ENCODE data around the gene NCBP1.

NCBP1 gene

DNA sequence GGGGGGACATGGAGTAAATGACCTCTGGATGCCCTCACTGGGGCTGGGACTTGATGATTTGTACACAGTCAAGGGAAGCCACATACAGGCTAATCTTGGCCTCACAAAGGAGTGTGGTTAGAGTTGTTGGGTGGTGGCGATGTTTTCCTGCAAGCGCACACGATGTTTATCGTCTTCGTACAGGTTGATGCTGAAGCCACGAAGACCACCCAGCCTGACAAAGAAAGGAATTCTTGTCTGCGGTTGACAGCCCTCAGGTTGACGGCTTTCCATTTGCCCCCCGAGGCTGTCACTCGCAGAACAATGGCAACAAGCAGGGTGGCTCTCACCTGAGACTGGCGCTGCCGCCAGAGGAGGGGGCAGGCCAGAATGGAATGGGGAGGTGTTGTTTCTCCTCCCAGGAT, 77.6 kb downstream of the NCBP1 start:
- DNase-seq (ENCODE audit: low read depth in 2 of 2), result no peak

DNA sequence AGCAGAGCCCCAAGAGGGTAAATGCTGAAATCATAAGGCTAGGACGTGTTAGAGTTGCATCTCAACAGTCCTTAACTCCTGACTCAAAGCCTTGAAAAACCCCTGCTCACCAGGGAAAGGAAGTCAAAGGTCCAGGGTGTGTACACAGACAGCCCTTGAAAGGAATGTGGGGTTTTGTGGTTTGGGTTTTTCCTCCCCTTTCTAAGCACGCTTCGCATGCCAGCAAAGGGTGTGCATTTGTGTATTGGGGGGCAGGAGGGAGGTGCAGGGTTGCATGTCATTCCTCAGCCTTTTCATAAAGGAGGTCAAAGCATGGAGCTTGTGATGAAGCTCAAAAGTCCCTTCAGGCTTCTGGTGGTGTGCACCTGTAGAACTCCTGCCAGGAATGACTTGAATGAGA, 80.8 kb downstream of the NCBP1 start:
- no peak for DNase-seq (ENCODE audit: low read depth in 2 of 2)

DNA sequence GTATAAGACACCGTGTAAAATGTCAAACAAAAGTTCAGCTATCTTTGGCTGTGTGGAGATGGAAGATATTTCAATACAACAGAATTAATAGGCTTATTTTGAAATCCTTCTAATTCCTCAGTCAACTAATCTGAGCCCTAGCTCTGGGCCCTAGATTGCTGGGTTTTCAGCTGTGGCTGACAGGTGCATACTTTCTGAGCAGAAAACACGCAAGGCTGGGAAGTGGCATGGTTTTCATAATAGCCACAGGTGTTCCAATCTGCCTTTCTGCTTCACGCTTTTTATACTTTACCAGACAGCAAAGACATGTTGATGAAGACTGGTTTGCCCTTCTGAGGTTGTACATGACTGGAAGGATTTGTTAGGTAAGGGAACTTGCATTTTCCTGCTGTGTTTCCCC, 84.2 kb downstream of the NCBP1 start:
- DNase-seq (ENCODE audit: low read depth in 2 of 2), result no peak

DNA sequence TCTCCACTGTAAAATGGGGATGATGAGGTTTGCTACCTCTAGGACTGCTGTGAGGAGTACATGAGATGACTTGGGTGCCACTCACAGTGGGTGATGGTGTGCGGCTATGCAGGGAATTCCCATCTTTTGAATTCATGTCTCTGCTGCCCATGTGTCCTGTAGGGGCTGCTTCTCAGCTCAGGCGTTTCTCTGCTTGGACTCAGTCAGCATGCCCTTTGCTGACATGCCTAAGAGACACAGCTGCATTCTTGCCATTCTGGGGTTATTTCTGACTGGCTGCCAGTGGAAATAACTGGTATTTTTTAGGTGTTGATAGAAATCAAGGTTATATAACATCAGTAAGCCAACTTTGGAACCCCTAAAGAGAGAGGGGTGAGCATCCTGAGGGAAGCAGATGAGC, 87.8 kb downstream of the NCBP1 start:
- no peak for DNase-seq (ENCODE audit: low read depth in 2 of 2)

DNA sequence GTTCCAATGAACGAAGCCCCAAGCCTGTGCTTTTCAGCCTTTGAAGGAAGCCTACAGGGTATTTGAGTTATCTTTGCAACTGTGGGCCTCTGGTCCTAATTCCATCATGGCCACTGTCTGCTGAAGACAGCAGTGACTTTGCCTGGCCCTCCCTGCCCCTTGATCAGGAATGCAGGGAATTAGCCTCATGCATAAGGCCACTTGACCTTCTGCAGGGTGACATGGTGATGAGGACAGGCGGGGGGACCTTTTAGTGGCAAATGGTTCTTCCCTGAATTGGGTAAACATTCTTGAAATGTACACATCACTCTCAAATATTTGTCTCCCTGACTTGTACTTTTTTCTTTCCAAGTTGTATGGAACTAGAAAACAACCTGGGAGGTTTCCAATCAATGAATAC, 88.7 kb downstream of the NCBP1 start:
- DNase-seq (ENCODE audit: low read depth in 2 of 2), result no peak

Data from activated CD4-positive, alpha-beta T cell treated with anti-CD3 and anti-CD28 coated beads for 24 hours (primary cell).